ENCODE measurements around the gene INSL3.
A peak's percentile ranks its signal among the peaks of the same experiment; 100 is the strongest.

INSL3 gene

GRCh38 chr19:17843908-17844490 lies 22.7 kb upstream of the INSL3 start:
- DNase-seq, result no peak

GRCh38 chr19:17843292-17843827 lies 22.0 kb upstream of the INSL3 start:
- no peak for DNase-seq

- no peak for DNase-seq
These were observed 21.5 kb upstream of the INSL3 start for GRCh38 chr19:17842663-17843291.

- peak; percentile 94 for DNase-seq
These were observed 20.7 kb upstream of the INSL3 start for GRCh38 chr19:17841810-17842662.

DNA sequence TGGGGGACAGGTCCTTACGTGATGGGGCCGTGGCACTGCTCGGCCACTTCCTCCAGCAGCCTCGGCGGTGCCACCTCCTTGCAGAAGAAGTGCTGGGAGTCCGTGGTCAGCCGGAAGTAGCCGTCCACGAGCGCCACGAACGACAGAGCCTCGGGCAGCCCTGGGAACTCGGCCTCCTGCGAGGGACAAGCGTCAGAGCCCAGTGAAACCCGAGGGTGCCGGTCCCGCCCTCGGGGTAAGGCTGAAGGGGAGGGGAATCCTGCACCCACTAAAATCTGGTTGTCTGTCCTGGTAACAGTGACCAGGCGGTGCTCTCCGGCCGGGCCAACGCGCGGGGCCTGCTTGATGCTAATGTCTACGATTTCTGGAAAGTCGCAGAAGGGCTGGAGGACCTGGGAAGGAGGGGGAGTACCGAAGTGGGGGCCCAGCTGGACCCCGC lies 20.1 kb upstream of the INSL3 start:
- no peak for DNase-seq

DNA sequence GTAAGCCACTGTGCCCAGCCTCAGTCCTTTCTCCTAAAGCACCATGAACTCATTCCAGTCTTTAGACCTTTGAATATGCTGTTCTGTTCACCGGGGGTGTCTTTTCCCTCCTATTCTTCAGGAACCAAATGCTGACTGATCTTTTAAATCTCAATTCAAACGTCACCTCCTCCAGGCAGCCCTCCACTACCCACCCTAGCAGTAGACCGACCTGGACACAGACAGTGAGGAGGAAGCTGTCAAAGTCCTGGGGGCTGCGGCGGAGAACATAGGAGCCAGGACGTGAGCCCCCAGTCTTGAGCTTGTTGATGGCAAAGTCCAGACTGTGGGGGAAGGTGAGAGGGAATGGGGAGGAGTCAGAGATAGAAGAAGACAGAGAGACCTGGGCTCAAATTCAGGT lies 18.7 kb upstream of the INSL3 start:
- DNase-seq, result no peak

- DNase-seq, result no peak
These were observed 16.7 kb upstream of the INSL3 start for GRCh38 chr19:17837972-17838371.

- DNase-seq, result no peak
These were observed 15.2 kb upstream of the INSL3 start for GRCh38 chr19:17836530-17836929.

- DNase-seq, result peak; percentile 42
These were observed 14.1 kb upstream of the INSL3 start for GRCh38 chr19:17835182-17836006.

- DNase-seq, result peak; percentile 28
These were observed 13.2 kb upstream of the INSL3 start for GRCh38 chr19:17834350-17835181.

DNA sequence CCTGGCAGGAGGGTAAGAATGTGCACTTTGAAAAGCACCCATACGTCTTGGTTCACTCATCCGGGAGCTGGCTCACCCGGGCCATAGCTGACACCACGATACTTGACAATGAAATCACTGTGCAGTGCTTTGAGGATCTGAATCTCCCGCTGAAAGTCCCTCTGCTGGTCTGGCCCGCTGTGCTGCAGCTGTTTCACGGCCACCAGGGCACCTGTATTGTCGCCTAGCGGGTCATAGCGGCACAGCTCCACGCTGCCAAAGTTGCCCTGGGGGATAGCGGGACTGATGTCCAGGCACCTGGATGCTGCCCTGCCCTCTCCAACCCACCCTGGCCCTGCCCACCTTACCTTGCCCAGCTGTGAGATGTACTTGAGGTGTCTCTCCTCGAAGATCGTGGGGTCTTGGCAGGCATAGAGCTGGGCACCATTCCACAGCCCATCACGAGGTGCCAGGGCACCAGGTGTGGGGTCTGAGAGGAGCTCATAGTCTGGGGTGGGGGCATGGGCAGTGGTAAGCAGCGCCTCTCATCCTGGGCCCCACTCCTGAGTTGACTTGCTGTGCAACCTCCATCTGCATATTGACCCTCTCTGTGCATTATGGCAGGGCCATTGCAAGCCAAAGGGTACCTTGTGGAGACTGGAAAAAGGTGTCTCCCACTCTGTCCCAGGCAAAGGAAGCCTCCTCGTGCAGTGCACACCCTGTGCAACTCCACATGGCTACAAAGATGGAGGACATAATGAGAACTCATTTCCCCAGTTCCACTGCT lies 11.3 kb upstream of the INSL3 start:
- DNase-seq, result no peak

DNA sequence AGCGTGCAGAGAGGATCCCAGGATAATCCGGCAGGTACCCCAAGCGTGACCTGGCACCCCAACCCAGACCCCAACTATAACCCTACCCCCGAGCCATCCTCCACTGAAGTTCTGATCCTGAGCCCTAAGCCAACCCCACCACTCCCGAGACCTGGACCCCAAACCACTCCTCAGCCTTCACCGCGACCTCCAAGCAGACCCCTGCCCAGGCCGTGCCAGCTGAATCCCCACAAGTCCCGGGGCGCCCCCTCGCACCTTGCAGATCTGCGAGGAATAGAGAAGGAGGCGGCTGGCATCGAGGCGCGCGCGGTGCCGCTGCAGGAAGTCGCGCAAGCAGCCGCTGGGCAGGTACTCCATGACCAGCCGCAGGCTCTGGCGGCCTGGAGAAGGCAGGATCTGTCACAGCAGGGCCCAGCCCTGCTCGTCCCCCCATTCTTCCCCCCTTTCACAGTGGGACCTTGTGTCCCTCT lies 10.1 kb upstream of the INSL3 start:
- peak; percentile 30 for DNase-seq

DNA sequence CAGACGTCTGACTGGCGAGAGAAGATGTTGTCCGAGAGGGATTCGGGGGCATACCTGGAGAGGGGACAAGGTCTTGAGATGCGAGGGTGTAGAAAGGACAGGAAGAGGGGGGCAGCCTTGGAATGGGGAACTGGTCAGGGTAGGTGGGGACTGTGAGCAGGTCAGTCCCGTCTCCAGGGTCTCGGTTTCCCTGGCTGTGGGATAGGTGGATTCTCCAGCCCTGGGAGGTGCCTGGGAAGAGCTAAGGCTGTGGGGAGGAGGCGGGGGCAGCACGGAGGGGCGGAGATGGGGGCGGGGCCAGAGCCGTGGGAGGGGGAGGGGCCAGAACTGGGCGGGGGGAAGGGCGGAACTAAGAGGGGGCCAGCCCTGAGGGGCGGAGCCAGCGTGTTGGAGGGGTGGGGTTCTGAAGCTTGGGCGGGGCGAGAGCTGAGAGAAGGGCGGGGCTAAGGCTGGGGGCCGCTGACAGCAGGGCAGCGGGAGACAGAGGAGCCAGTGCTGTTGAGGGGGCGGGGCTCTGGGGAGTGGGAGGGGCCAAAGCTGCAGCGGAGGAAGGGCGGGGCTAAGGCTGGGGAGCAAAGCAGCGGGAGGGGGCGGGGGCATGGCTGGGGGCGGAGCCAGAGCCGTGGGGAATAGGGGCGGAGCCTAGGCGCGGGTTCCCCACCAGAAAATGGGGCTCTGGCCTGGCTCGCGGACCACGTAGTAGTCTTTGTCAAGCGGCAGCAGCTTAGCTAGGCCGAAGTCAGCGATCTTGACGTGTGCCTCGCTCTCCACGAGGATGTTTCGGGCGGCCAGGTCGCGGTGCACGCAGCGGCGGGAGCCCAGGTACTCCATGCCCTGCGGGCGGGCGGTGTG lies 9.5 kb upstream of the INSL3 start:
- DNase-seq, result peak; percentile 86

DNA sequence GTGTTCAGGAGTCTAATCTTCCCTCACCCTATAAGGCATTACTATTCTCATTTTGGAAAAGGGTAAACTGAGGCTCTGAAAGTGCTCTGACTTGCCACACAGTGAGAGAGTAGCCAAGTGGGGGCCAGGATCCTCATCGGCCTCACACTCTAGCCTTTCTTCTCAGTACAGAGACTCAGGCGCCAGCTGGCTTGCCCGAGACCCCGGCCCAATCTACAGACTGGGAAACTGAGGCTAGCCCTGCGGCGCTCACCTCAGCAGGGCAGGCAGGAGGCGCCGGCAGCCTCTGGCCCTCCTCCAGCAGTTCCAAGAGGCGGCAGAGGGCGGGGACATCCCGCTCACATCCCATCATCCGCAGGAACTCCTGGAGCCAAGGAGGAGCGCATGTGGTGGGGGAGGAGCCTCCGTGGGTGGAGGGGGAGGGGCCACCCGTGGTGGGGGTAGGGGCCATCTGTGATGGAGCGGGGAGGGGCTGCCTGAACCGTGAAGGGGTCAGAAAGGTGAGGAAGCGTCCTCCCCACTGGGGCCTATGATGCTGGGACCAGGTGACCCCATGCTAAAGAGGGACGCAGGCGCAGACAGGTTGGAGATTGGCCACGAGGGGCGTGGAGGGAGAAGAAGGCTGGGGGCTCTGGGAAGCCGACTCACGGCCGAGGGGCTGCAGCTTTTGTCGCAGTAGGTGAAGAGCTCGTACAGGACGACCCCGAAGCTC lies 8.7 kb upstream of the INSL3 start:
- DNase-seq, result peak; percentile 70

DNA sequence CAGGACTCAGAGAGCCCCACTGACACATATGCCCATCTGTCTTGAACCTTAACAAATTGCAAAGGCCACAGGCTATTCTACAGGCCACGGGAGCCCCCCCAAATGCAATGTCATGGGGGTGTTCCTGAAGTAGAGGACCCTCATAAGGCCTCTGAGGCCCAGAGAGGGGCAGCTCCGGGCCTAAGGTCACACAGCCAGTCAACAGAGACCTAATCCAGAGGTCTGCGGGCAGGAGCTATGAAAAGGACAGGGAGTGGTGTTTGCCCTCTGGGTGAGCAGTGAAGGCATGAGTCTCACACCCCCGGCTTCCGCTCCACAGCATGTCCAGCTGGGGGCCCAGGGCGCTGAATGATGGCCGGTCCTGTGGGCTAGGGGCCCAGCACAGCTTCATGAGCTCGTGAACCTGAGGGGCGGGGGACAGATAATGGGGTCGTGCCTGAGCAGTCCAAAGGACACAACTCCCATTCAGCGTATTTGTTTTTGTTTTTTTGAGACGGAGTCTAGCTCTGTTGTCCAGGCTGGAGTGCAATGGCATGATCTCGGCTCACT lies 5.3 kb upstream of the INSL3 start:
- DNase-seq, result no peak

GRCh38 chr19:17824339-17824738 lies 3.0 kb upstream of the INSL3 start:
- no peak for DNase-seq

DNA sequence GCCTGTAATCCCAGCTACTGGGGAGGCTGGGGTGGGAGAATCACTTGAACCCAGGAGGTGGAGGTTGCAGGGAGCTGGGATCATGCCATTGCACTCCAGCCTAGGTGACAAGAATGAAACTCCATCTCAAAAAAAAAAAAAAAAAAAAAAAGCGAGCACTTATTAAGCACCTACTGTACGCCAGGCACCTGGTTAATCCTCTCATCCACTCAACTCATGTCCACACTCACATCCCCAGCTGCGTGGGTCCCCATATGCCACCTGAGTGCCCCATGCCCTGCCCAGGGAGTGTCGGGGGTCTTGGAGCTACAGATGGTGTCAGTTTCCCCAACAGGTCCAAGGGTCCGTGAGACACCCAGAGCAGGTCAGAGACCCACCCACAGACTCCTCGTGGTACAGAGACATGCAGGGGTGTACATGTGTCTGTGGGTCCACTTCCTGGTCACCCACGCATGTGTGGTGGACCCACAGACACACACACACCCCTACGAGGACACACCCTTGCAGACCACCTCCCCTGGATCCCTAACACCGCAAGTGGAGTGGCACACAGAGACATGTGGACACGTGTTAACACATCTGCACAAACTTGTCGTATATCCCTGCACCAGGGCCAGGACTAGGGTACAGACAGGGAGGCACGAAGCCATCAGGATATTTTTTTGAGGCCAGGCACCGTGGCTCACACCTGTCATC lies 3.5 kb downstream of the INSL3 start:
- DNase-seq, result no peak

DNA sequence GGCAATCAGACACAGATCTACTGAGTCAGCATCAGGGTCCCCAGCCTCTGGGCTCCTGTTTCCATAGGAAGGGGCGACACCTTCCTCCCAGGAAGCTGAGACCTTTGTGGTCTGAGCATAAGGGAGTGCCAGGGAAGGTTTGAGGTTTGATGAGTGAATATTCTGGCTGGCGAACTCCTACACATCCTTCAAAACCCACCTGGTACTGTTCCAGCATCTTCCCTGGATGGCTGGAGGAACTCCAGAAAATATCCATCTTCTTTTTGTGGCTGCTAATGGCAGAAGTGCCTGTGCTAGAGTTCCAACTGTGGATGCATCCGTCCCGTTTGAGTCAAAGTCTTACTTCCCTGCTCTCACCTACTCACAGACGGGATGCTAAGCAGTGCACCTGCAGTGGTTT lies 9.2 kb downstream of the INSL3 start:
- DNase-seq, result no peak

Measured in NCI-H146 (cell line).